GM23338 (cell line): Measurements from ENCODE around the gene JAZF1. TPM values are rescaled to one million over a fixed set of nuclear protein-coding genes. Genes with fewer than 3 reads are reported as not detected.

ENCODE experiments used
- ATAC-seq: fragments of 200-7000 bp; cut with Tn5 transposase; 3 replicates; pipeline ENCODE4 v1.9.1; 2020
- DNase-seq: peaks from one replicate; pipeline ENCODE4 v3.0.0-alpha.2; 2015; ENCODE audit warnings: low spot score
- H2AFZ ChIP-seq: fragments of 200-600 bp; sonication (generic); 2 replicates; pipeline ENCODE4 v1.8.0; 2016; ENCODE audit warnings: antibody characterized with exemption, mild to moderate bottlenecking, moderate library complexity
- H3F3A ChIP-seq: fragments of 200-600 bp; sonication (generic); replicated peaks from 2 replicates; pipeline ENCODE4 v1.8.0; 2017; ENCODE audit warnings: antibody characterized with exemption, mixed run types, low read depth
- H3K27ac ChIP-seq: fragments of 200-600 bp; sonication (generic); 2 replicates; pipeline ENCODE4 v1.6.1; 2016; ENCODE audit warnings: low read depth
- H3K27me3 ChIP-seq: fragments of 200-600 bp; sonication (generic); 2 replicates; pipeline ENCODE4 v1.8.0; 2016; ENCODE audit warnings: mild to moderate bottlenecking, mixed run types, moderate library complexity; ENCODE audit not compliant: insufficient read depth
- H3K36me3 ChIP-seq: fragments of 200-600 bp; sonication (generic); 2 replicates; pipeline ENCODE4 v1.8.0; 2016; ENCODE audit warnings: mild to moderate bottlenecking; ENCODE audit not compliant: insufficient read depth
- H3K4me1 ChIP-seq: fragments of 200-600 bp; sonication (generic); 2 replicates; pipeline ENCODE4 v1.8.0; 2016; ENCODE audit warnings: mild to moderate bottlenecking, moderate library complexity; ENCODE audit not compliant: insufficient read depth
- H3K4me2 ChIP-seq: fragments of 200-600 bp; sonication (generic); 2 replicates; pipeline ENCODE4 v1.7.1; 2017; ENCODE audit warnings: mixed run types
- H3K4me3 ChIP-seq: fragments of 200-600 bp; sonication (generic); 2 replicates; pipeline ENCODE4 v1.6.1; 2016; ENCODE audit warnings: mixed run types
- H3K79me2 ChIP-seq: fragments of 200-600 bp; sonication (generic); replicated peaks from 2 replicates; pipeline ENCODE4 v1.8.0; 2017; ENCODE audit warnings: mild to moderate bottlenecking; ENCODE audit not compliant: insufficient read depth
- H3K9me2 ChIP-seq: fragments of 200-600 bp; sonication (generic); 2 replicates; pipeline ENCODE4 v1.8.0; 2017; ENCODE audit not compliant: insufficient read depth
- H4K20me1 ChIP-seq: fragments of 200-600 bp; sonication (generic); replicated peaks from 2 replicates; pipeline ENCODE4 v1.8.0; 2017; ENCODE audit warnings: mild to moderate bottlenecking; ENCODE audit not compliant: insufficient read depth
- H3K27ac Mint-ChIP-seq: 2 replicates; pipeline ENCODE4 v1.8.0; 2020; ENCODE audit warnings: inconsistent platforms, mild to moderate bottlenecking, moderate library complexity, mixed read lengths
- H3K27me3 Mint-ChIP-seq: 3 replicates; pipeline ENCODE4 v1.8.0; 2022; ENCODE audit warnings: low read depth, mild to moderate bottlenecking, moderate library complexity, mixed read lengths, inconsistent platforms; ENCODE audit not compliant: insufficient read depth, poor library complexity
- H3K36me3 Mint-ChIP-seq: 3 replicates; pipeline ENCODE4 v1.8.0; 2021; ENCODE audit warnings: low read depth, mild to moderate bottlenecking, inconsistent platforms, moderate library complexity, mixed read lengths
- H3K4me1 Mint-ChIP-seq: 3 replicates; pipeline ENCODE4 v1.8.0; 2020; ENCODE audit warnings: mild to moderate bottlenecking, inconsistent platforms, mixed read lengths
- H3K4me3 Mint-ChIP-seq: 3 replicates; pipeline ENCODE4 v1.8.0; 2021; ENCODE audit warnings: moderate library complexity, mild to moderate bottlenecking, inconsistent platforms, mixed read lengths
- H3K9me3 Mint-ChIP-seq: 3 replicates; pipeline ENCODE4 v1.8.0; 2020; ENCODE audit warnings: moderate library complexity, mild to moderate bottlenecking, inconsistent platforms, mixed read lengths
- EZH2 ChIP-seq: fragments of 200-600 bp; sonication (generic); IDR thresholded peaks from one replicate; pipeline ENCODE4 v1.8.0; 2017; ENCODE audit warnings: antibody characterized with exemption, mild to moderate bottlenecking, low read depth; ENCODE audit not compliant: unreplicated experiment
- EZH2phosphoT487 ChIP-seq: fragments of 200-600 bp; sonication (generic); IDR thresholded peaks from one replicate; pipeline ENCODE4 v1.8.1; 2018; ENCODE audit warnings: antibody characterized with exemption; ENCODE audit not compliant: unreplicated experiment
- JUNB ChIP-seq: IDR thresholded peaks from one replicate; pipeline ENCODE4 v1.6.1; 2016; ENCODE audit warnings: antibody characterized with exemption; ENCODE audit not compliant: unreplicated experiment
- NANOG ChIP-seq: IDR thresholded peaks from 2 replicates; pipeline ENCODE4 v1.6.1; 2016; ENCODE audit warnings: antibody characterized with exemption, borderline replicate concordance
- STAT1 ChIP-seq: IDR thresholded peaks from one replicate; pipeline ENCODE4 v1.6.1; 2016; ENCODE audit warnings: antibody characterized with exemption; ENCODE audit not compliant: unreplicated experiment
- ZNF114 ChIP-seq: fragments of 250-450 bp; sonication (Bioruptor Pico); IDR thresholded peaks from 2 replicates; pipeline ENCODE4 v1.5.0; 2020; ENCODE audit warnings: mild to moderate bottlenecking, moderate library complexity
- polyA plus RNA-seq: library from polyadenylated mRNA; unstranded; fragments of >200 nt; fragmentation: Nextera tagmentation; extraction: Ambion mirVana; gene quantifications from 2 replicates; pipeline ENCODE4 v1.2.1, GENCODE V29; 2016
- total RNA-seq: library from RNA; depleted of rRNA; stranded (reverse); fragments of >200 nt; shearing (Covaris generic); gene quantifications from 2 replicates; pipeline ENCODE4 v1.2.3, GENCODE V29; 2014
- TF ChIP-seq, protein P1 (sequence below): IDR thresholded peaks from 2 replicates; pipeline ENCODE4 v1.6.1; 2016; ENCODE audit warnings: antibody characterized with exemption
- TF ChIP-seq, protein P2 (sequence below): fragments of 250-450 bp; sonication (Bioruptor Pico); IDR thresholded peaks from 2 replicates; pipeline ENCODE4 v1.5.0; 2020; ENCODE audit warnings: mild to moderate bottlenecking, moderate library complexity
- TF ChIP-seq, protein P3 (sequence below): IDR thresholded peaks from one replicate; pipeline ENCODE4 v1.6.1; 2018; ENCODE audit warnings: antibody characterized with exemption; ENCODE audit not compliant: unreplicated experiment

JAZF1 gene
- total and polyA plus RNA-seq, 2 experiments from 2014 or later: 12.2 to 22.2 TPM

DNA sequence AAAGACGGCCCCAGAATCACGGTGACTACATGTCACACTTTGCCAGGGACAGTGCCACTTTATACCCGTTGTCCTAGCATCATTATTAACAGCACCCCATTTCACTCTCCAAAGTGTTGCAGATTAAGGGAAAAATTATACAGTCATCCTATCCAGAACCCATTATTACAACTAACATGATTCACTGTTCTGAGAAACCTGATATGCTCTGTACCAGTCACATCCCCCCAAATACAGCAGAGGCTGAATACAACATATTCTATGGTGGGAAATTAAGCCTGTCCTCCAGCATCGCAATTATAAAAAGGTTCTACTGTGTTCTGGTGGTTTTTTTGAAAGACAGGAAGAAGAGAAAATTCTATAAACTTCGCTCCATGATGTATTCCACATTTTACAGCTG is 162.1 kb downstream of the JAZF1 start:
- Histone ChIP-seq H2AFZ (no peak overlapping the region), H3K4me2 (no peak overlapping the region), H4K20me1 (no peaks in the 10 kb centered on the region; the same call in 1 of the 2 replicates), H3K27ac (no peak overlapping the region; the same call in 1 of the 2 replicates), H3K36me3 (no peaks in the 10 kb centered on the region), H3K9me2 (no peaks in the 10 kb centered on the region), H3K4me1 (no peaks in the 10 kb centered on the region), H3K27me3 (no peaks in the 10 kb centered on the region), H3K4me3 (no peak overlapping the region), H3F3A (0 out of 2 replicates have a peak, but pooled peaks cover 4% of the 10 kb centered on the region), H3K79me2 (peaks cover 11% of the 10 kb centered on the region)
- Mint-ChIP-seq H3K27ac (peak overlapping the region; percentile 28; the same call in 1 of the 2 replicates), H3K4me1 (peaks cover 12% of the 10 kb centered on the region), H3K27me3 (no peaks in the 10 kb centered on the region), H3K9me3 (peaks cover 7% of the 10 kb centered on the region; the same call in 2 of the 3 replicates), H3K36me3 (peaks cover 14% of the 10 kb centered on the region), H3K4me3 (no peak overlapping the region)
- ATAC-seq: no peak
- DNase-seq: no peak
- TF ChIP-seq, protein P1, sequence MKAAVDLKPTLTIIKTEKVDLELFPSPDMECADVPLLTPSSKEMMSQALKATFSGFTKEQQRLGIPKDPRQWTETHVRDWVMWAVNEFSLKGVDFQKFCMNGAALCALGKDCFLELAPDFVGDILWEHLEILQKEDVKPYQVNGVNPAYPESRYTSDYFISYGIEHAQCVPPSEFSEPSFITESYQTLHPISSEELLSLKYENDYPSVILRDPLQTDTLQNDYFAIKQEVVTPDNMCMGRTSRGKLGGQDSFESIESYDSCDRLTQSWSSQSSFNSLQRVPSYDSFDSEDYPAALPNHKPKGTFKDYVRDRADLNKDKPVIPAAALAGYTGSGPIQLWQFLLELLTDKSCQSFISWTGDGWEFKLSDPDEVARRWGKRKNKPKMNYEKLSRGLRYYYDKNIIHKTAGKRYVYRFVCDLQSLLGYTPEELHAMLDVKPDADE: no peak
- TF ChIP-seq JUNB (no peak), EZH2 (no peak), STAT1 (no peak), ZNF114 (CRISPR knock-in tag) (no peak), NANOG (no peak), EZH2phosphoT487 (no peak)
- TF ChIP-seq, protein P2, sequence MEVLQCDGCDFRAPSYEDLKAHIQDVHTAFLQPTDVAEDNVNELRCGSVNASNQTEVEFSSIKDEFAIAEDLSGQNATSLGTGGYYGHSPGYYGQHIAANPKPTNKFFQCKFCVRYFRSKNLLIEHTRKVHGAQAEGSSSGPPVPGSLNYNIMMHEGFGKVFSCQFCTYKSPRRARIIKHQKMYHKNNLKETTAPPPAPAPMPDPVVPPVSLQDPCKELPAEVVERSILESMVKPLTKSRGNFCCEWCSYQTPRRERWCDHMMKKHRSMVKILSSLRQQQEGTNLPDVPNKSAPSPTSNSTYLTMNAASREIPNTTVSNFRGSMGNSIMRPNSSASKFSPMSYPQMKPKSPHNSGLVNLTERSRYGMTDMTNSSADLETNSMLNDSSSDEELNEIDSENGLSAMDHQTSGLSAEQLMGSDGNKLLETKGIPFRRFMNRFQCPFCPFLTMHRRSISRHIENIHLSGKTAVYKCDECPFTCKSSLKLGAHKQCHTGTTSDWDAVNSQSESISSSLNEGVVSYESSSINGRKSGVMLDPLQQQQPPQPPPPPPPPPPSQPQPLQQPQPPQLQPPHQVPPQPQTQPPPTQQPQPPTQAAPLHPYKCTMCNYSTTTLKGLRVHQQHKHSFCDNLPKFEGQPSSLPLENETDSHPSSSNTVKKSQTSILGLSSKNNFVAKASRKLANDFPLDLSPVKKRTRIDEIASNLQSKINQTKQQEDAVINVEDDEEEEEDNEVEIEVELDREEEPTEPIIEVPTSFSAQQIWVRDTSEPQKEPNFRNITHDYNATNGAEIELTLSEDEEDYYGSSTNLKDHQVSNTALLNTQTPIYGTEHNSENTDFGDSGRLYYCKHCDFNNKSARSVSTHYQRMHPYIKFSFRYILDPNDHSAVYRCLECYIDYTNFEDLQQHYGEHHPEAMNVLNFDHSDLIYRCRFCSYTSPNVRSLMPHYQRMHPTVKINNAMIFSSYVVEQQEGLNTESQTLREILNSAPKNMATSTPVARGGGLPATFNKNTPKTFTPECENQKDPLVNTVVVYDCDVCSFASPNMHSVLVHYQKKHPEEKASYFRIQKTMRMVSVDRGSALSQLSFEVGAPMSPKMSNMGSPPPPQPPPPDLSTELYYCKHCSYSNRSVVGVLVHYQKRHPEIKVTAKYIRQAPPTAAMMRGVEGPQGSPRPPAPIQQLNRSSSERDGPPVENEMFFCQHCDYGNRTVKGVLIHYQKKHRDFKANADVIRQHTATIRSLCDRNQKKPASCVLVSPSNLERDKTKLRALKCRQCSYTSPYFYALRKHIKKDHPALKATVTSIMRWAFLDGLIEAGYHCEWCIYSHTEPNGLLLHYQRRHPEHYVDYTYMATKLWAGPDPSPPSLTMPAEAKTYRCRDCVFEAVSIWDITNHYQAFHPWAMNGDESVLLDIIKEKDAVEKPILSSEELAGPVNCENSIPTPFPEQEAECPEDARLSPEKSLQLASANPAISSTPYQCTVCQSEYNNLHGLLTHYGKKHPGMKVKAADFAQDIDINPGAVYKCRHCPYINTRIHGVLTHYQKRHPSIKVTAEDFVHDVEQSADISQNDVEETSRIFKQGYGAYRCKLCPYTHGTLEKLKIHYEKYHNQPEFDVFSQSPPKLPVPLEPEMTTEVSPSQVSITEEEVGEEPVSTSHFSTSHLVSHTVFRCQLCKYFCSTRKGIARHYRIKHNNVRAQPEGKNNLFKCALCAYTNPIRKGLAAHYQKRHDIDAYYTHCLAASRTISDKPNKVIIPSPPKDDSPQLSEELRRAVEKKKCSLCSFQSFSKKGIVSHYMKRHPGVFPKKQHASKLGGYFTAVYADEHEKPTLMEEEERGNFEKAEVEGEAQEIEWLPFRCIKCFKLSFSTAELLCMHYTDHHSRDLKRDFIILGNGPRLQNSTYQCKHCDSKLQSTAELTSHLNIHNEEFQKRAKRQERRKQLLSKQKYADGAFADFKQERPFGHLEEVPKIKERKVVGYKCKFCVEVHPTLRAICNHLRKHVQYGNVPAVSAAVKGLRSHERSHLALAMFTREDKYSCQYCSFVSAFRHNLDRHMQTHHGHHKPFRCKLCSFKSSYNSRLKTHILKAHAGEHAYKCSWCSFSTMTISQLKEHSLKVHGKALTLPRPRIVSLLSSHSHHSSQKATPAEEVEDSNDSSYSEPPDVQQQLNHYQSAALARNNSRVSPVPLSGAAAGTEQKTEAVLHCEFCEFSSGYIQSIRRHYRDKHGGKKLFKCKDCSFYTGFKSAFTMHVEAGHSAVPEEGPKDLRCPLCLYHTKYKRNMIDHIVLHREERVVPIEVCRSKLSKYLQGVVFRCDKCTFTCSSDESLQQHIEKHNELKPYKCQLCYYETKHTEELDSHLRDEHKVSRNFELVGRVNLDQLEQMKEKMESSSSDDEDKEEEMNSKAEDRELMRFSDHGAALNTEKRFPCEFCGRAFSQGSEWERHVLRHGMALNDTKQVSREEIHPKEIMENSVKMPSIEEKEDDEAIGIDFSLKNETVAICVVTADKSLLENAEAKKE (CRISPR knock-in tag): no peak
- TF ChIP-seq, protein P3, sequence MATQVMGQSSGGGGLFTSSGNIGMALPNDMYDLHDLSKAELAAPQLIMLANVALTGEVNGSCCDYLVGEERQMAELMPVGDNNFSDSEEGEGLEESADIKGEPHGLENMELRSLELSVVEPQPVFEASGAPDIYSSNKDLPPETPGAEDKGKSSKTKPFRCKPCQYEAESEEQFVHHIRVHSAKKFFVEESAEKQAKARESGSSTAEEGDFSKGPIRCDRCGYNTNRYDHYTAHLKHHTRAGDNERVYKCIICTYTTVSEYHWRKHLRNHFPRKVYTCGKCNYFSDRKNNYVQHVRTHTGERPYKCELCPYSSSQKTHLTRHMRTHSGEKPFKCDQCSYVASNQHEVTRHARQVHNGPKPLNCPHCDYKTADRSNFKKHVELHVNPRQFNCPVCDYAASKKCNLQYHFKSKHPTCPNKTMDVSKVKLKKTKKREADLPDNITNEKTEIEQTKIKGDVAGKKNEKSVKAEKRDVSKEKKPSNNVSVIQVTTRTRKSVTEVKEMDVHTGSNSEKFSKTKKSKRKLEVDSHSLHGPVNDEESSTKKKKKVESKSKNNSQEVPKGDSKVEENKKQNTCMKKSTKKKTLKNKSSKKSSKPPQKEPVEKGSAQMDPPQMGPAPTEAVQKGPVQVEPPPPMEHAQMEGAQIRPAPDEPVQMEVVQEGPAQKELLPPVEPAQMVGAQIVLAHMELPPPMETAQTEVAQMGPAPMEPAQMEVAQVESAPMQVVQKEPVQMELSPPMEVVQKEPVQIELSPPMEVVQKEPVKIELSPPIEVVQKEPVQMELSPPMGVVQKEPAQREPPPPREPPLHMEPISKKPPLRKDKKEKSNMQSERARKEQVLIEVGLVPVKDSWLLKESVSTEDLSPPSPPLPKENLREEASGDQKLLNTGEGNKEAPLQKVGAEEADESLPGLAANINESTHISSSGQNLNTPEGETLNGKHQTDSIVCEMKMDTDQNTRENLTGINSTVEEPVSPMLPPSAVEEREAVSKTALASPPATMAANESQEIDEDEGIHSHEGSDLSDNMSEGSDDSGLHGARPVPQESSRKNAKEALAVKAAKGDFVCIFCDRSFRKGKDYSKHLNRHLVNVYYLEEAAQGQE: no peak
